Measurements from ENCODE around the gene BABAM2.
"Not testable (repeated sequence)": the region's sequence is repeated elsewhere in the genome, so short reads cannot be mapped to it uniquely, and the experiment has no call there.

The BABAM2 gene

DNA sequence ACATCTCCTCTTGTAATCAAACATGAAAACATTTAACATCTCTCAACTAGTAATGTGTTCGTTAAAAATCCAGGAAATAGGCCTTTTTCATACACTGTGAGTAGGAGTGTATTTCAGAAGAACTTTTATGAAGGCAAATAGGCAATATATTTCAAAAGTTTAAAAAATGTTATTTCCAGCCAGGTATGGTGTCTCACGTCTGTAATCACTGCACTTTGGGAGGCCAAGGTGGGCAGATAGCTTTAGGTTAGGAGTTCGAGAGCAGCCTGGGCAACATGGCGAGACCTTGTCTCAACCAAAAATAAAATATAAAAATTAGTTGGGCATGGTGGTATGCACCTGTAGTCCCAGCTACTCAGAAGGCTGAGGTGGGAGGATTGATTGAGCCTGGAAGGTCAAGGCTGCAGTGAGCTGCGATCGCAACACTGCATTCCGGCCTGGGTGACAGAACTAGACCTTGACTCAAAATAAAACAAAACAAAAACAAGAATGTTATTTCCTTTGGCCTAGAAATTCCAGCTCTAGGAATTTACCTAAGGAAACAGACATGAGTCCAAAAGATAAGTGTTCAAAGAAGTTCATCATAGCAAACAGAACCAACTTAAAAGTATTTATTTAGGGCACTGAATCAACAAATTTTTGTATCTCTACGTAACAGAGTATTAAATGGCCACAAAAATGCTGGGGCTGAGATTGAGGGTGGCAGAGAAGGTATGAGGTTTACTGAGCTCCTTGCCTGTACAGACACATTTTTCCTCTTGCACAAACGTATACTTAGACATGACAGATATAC is 15.2 kb upstream of the BABAM2 start:
- ATAC-seq (ENCODE audit: insufficient read depth, low read depth) (no peak), DNase-seq (no peak)
- Histone ChIP-seq H4K20me1 (ENCODE audit: insufficient read depth, low read length) (no peaks in the 10 kb centered on the region), H3K4me3 (ENCODE audit: low read depth in 1 of 2, low read length in 2 of 2) (no peak overlapping the region), H3K4me1 (ENCODE audit: insufficient read depth, low read length) (no peaks in the 10 kb centered on the region), H3K4me2 (ENCODE audit: insufficient read depth, low read length) (no peak overlapping the region), H3K27ac (ENCODE audit: low read length) (no peak overlapping the region), H3K9ac (ENCODE audit: low read depth, low read length) (no peak overlapping the region), H2AFZ (ENCODE audit: low read depth, low read length) (no peak overlapping the region), H3K27me3 (ENCODE audit: insufficient read depth, low read length, poor library complexity) (no peaks in the 10 kb centered on the region), H3K9me3 (ENCODE audit: insufficient read depth, low read length, severe bottlenecking) (no peaks in the 10 kb centered on the region), H3K36me3 (ENCODE audit: insufficient read depth, low read length) (no peaks in the 10 kb centered on the region), H3K79me2 (ENCODE audit: insufficient read depth, low read length) (no peaks in the 10 kb centered on the region)
- no peak for TF ChIP-seq EZH2 (IDR thresholded peaks at IDR 0.05; ENCODE audit: borderline replicate concordance, low read depth, low read length, severe bottlenecking)

DNA sequence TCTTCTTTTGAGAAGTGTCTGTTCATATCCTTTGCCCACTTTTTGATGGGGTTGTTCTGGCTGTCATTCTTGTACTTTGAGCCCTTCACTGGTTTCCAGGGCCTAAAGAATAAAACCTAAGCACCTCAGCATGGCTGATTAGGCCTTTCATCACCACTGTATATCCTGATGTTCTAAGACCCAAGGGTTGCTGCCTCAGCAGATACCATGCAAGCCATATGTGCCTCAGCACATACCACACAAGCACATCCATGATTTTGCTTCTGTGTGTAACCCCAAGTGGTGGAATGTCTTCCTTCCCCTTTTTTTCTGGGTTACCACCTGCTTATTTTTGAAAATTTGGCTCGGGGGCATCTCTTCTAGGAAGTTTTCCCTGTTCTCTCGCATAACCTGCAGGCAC is 11.7 kb upstream of the BABAM2 start:
- no peaks in the 10 kb centered on the region for H3K79me2 ChIP-seq (ENCODE audit: insufficient read depth, low read length)
- no peaks in the 10 kb centered on the region for H3K27me3 ChIP-seq (ENCODE audit: insufficient read depth, low read length, poor library complexity)
- H3K4me3 ChIP-seq (ENCODE audit: low read depth in 1 of 2, low read length in 2 of 2): no peak overlapping the region
- no peak overlapping the region for H2AFZ ChIP-seq (ENCODE audit: low read depth, low read length)
- H4K20me1 ChIP-seq (ENCODE audit: insufficient read depth, low read length): no peaks in the 10 kb centered on the region
- H3K9me3 ChIP-seq (ENCODE audit: insufficient read depth, low read length, severe bottlenecking): no peaks in the 10 kb centered on the region
- DNase-seq: no peak
- no peaks in the 10 kb centered on the region for H3K36me3 ChIP-seq (ENCODE audit: insufficient read depth, low read length)
- no peak overlapping the region for H3K27ac ChIP-seq (ENCODE audit: low read length)
- H3K4me1 ChIP-seq (ENCODE audit: insufficient read depth, low read length): no peaks in the 10 kb centered on the region
- H3K4me2 ChIP-seq (ENCODE audit: insufficient read depth, low read length): no peak overlapping the region
- no peak overlapping the region for H3K9ac ChIP-seq (ENCODE audit: low read depth, low read length)
- ATAC-seq (ENCODE audit: insufficient read depth, low read depth): no peak
- TF ChIP-seq, protein P1, sequence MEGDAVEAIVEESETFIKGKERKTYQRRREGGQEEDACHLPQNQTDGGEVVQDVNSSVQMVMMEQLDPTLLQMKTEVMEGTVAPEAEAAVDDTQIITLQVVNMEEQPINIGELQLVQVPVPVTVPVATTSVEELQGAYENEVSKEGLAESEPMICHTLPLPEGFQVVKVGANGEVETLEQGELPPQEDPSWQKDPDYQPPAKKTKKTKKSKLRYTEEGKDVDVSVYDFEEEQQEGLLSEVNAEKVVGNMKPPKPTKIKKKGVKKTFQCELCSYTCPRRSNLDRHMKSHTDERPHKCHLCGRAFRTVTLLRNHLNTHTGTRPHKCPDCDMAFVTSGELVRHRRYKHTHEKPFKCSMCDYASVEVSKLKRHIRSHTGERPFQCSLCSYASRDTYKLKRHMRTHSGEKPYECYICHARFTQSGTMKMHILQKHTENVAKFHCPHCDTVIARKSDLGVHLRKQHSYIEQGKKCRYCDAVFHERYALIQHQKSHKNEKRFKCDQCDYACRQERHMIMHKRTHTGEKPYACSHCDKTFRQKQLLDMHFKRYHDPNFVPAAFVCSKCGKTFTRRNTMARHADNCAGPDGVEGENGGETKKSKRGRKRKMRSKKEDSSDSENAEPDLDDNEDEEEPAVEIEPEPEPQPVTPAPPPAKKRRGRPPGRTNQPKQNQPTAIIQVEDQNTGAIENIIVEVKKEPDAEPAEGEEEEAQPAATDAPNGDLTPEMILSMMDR (IDR thresholded peaks at IDR 0.05; ENCODE audit: borderline replicate concordance, extremely low read depth, low read length, poor library complexity, severe bottlenecking): no peak
- TF ChIP-seq EZH2 (IDR thresholded peaks at IDR 0.05; ENCODE audit: borderline replicate concordance, low read depth, low read length, severe bottlenecking): no peak

DNA sequence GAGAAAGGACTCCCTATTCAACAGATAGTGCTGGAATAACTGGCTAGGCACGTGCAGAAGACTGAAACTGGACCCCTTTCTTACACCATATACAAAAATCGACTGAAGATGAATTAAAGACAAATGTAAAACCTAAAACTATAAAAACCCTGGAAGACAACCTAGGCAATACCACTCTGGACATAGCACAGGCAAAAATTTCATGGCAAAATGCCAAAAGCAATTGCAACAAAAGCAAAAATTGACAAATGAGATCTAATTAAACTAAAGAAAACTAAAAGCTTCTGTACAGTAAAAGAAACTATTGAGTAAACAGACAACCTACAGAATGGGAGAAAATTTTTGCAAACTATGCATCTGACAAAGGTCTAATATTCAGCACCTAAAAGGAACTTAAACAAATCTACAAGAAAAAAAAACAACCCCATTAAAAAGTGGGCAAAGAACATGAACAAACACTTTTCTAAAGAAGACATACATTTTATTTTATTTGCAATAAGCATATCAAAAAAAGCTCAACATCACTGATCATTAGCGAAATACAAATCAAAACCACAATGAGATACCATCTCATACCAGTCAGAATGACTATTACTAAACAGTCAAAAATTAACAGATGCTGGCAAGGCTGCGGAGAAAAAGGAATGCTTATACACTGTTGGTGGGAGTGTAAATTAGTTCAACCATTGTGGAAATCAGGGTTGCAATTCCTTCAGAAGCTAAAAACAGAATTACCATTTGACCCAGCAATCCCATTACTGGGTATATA is 8.5 kb upstream of the BABAM2 start:
- H3K79me2 ChIP-seq (ENCODE audit: insufficient read depth, low read length); H3K9me3 ChIP-seq (ENCODE audit: insufficient read depth, low read length, severe bottlenecking); H3K9ac ChIP-seq (ENCODE audit: low read depth, low read length); H3K4me3 ChIP-seq (ENCODE audit: low read depth in 1 of 2, low read length in 2 of 2); H4K20me1 ChIP-seq (ENCODE audit: insufficient read depth, low read length); H3K36me3 ChIP-seq (ENCODE audit: insufficient read depth, low read length); ATAC-seq (ENCODE audit: insufficient read depth, low read depth); H3K4me2 ChIP-seq (ENCODE audit: insufficient read depth, low read length); H3K27ac ChIP-seq (ENCODE audit: low read length); H3K4me1 ChIP-seq (ENCODE audit: insufficient read depth, low read length); H2AFZ ChIP-seq (ENCODE audit: low read depth, low read length); H3K27me3 ChIP-seq (ENCODE audit: insufficient read depth, low read length, poor library complexity); DNase-seq: not testable (repeated sequence)

DNA sequence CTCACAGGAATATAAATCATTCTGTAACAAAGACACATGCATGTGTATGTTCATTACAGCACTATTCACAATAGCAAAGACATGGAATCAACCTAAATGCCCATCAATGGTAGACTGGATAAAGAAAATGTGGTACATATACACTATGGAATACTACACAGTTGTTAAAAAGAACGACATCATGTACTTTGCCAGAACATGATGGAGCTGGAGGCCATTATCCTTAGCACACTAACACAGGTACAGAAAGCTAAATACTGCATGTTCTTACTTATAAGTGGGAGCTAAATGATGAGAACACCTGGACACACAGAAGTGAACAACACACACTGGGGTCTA is 8.0 kb upstream of the BABAM2 start:
- H3K79me2 ChIP-seq (ENCODE audit: insufficient read depth, low read length); H3K27me3 ChIP-seq (ENCODE audit: insufficient read depth, low read length, poor library complexity); H3K4me2 ChIP-seq (ENCODE audit: insufficient read depth, low read length); H2AFZ ChIP-seq (ENCODE audit: low read depth, low read length); DNase-seq; H3K4me3 ChIP-seq (ENCODE audit: low read depth in 1 of 2, low read length in 2 of 2); ATAC-seq (ENCODE audit: insufficient read depth, low read depth); H3K27ac ChIP-seq (ENCODE audit: low read length); H3K4me1 ChIP-seq (ENCODE audit: insufficient read depth, low read length); H3K9ac ChIP-seq (ENCODE audit: low read depth, low read length); H4K20me1 ChIP-seq (ENCODE audit: insufficient read depth, low read length); H3K9me3 ChIP-seq (ENCODE audit: insufficient read depth, low read length, severe bottlenecking); H3K36me3 ChIP-seq (ENCODE audit: insufficient read depth, low read length): not testable (repeated sequence)

DNA sequence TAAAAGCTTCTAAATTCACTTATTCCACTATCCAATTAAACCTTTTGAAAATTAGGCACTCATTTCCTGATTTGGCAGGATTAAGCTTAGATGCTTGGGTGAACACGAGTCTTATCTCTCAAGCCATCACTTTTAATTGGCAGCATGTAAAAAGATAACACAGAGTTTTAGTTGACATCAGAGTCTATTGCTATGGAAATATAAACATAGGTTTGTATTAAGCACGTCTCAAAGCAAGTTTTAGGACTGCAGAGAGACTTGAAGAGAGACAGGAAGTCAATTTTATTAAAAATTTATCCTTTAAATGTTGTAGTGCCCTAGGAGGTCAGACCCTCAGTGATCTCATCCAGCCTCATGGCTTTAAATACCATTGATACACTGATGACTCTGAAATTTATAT is 5.9 kb upstream of the BABAM2 start:
- no peak overlapping the region for H3K9ac ChIP-seq (ENCODE audit: low read depth, low read length)
- no peaks in the 10 kb centered on the region for H3K36me3 ChIP-seq (ENCODE audit: insufficient read depth, low read length)
- H3K27me3 ChIP-seq (ENCODE audit: insufficient read depth, low read length, poor library complexity): no peaks in the 10 kb centered on the region
- no peak for ATAC-seq (ENCODE audit: insufficient read depth, low read depth)
- TF ChIP-seq, protein P1 (IDR thresholded peaks at IDR 0.05; ENCODE audit: borderline replicate concordance, extremely low read depth, low read length, poor library complexity, severe bottlenecking): no peak
- TF ChIP-seq EZH2 (IDR thresholded peaks at IDR 0.05; ENCODE audit: borderline replicate concordance, low read depth, low read length, severe bottlenecking): no peak
- no peak for DNase-seq
- H3K27ac ChIP-seq (ENCODE audit: low read length): no peak overlapping the region
- H3K9me3 ChIP-seq (ENCODE audit: insufficient read depth, low read length, severe bottlenecking): no peaks in the 10 kb centered on the region
- no peak overlapping the region for H3K4me2 ChIP-seq (ENCODE audit: insufficient read depth, low read length)
- peaks cover 8% of the 10 kb centered on the region for H3K4me1 ChIP-seq (ENCODE audit: insufficient read depth, low read length)
- H3K4me3 ChIP-seq (ENCODE audit: low read depth in 1 of 2, low read length in 2 of 2): no peak overlapping the region
- H2AFZ ChIP-seq (ENCODE audit: low read depth, low read length): no peak overlapping the region
- H4K20me1 ChIP-seq (ENCODE audit: insufficient read depth, low read length): no peaks in the 10 kb centered on the region
- no peaks in the 10 kb centered on the region; the same call in 1 of the 2 replicates for H3K79me2 ChIP-seq (ENCODE audit: insufficient read depth, low read length)

Data from DND-41 (cell line).